Spleen (tissue), 7 donors: ENCODE measurements around the gene SYDE1.

ENCODE experiments used
- CTCF ChIP-seq, 11 experiments: fragments of 200-600 bp in 7 of 11; fragments of 450-650 bp in 4 of 11; sonication (generic) in 4 of 11; IDR thresholded peaks in 8 of 11; conservative IDR thresholded peaks in 3 of 11; 1 replicate in 7 of 11; 2 replicates in 4 of 11; pipeline versions ENCODE4 v1.4.0 to v1.8.0; 2016 to 2021; ENCODE audit warnings: antibody characterized with exemption in 11 of 11, inconsistent platforms in 4 of 11, mild to moderate bottlenecking in 1 of 11
- POLR2A ChIP-seq, 3 donors: fragments of 450-650 bp; IDR thresholded peaks; one replicate each; pipeline ENCODE4 v1.5.1; 2017; ENCODE audit warnings: antibody characterized with exemption in 3 of 3, mild to moderate bottlenecking in 1 of 3
- POLR2AphosphoS5 ChIP-seq, 3 donors: sonication (generic); formaldehyde crosslinking; IDR thresholded peaks; one replicate each; pipeline ENCODE4 v1.5.1; 2017; ENCODE audit warnings: antibody characterized with exemption in 3 of 3
- donor health status: DM: no; HTN: no; CAD: no; lungs with moderate emphysema.
- donor health status: DM: no; HTN: no; CAD: no.
- donor health status: DM: no; HTN: no; CAD: no.

- no peak for TF ChIP-seq CTCF (IDR thresholded peaks at IDR 0.05 in 8 of 11, conservative IDR thresholded peaks at IDR 0.05 in 3 of 11)
- no peak for TF ChIP-seq POLR2AphosphoS5 (IDR thresholded peaks at IDR 0.05)
- no peak for TF ChIP-seq POLR2A (IDR thresholded peaks at IDR 0.05)
These were observed 29.2 kb downstream of the SYDE1 start for GRCh38 chr19:15136234-15136954.
